Heart right ventricle (tissue), 16 donors: ENCODE data around the gene METTL24. TPM values are rescaled to one million over a fixed set of nuclear protein-coding genes. Genes with fewer than 3 reads are reported as not detected.

Source experiments
- ATAC-seq, 8 donors: fragments of 200-7000 bp; cut with Tn5 transposase; one replicate each; pipeline ENCODE4 v1.9.1; 2020; ENCODE audit warnings: mild to moderate bottlenecking in 8 of 8, moderate library complexity in 8 of 8, moderate number of reproducible peaks in 1 of 8
- DNase-seq, 2 donors: peaks; one replicate each; pipeline ENCODE4 v3.0.0-alpha.2; 2020
- H3K27ac ChIP-seq, 10 donors: fragments of 200-600 bp; sonication (generic) in 2 of 10; one replicate each; pipeline versions ENCODE4 v1.5.0 to v1.8.0; 2020 to 2022; ENCODE audit warnings: mild to moderate bottlenecking in 3 of 10
- H3K27me3 ChIP-seq, 7 donors: fragments of 200-600 bp; one replicate each; pipeline ENCODE4 v1.8.0; 2021 to 2022; ENCODE audit warnings: mild to moderate bottlenecking in 2 of 7
- H3K36me3 ChIP-seq, 9 donors: fragments of 200-600 bp; sonication (generic) in 1 of 9; one replicate each; pipeline versions ENCODE4 v1.5.0 to v1.8.0; 2020 to 2022; ENCODE audit warnings: mild to moderate bottlenecking in 2 of 9
- H3K4me1 ChIP-seq, 9 donors: fragments of 200-600 bp; sonication (generic) in 1 of 9; one replicate each; pipeline versions ENCODE4 v1.5.0 to v1.8.0; 2020 to 2022; ENCODE audit warnings: mild to moderate bottlenecking in 4 of 9
- H3K4me3 ChIP-seq, 10 donors: fragments of 200-600 bp; sonication (generic) in 2 of 10; one replicate each; pipeline versions ENCODE4 v1.5.0 to v1.8.0; 2020 to 2022; ENCODE audit warnings: mild to moderate bottlenecking in 7 of 10, moderate library complexity in 2 of 10
- H3K9me3 ChIP-seq, 11 donors: fragments of 200-600 bp in 10 of 11; sonication (generic) in 2 of 11; one replicate each; pipeline versions ENCODE4 v1.5.0 to v1.8.0; 2013 to 2022; ENCODE audit warnings: mild to moderate bottlenecking in 2 of 11, control low read depth in 1 of 11, moderate library complexity in 1 of 11
- WGBS, 2 donors: extraction: QIAGEN DNeasy Blood & Tissue Kit; methylation state at CpG; one replicate each; pipeline ENCODE4 v1.1.7; 2013; ENCODE audit warnings: inconsistent platforms in 1 of 2; 5-methylcytosine and 5-hydroxymethylcytosine counted together
- intact Hi-C, 10 donors: fragments of 100-400 bp; cut with DNase I; formaldehyde crosslinking; loops; one replicate each; pipeline versions ENCODE4 v1.11.1 to v1.14.2; 2022
- polyA plus RNA-seq, 2 donors: library from polyadenylated mRNA; stranded (reverse); fragments of 200-250 nt; gene quantifications; one replicate each; pipeline ENCODE4 v1.2.3, GENCODE V29; 2013
- total RNA-seq, 10 donors: library from RNA; stranded (reverse); fragmentation: NEBNext Ultra II Directional in 3 of 10; extraction: Animal tissue kit (Norgen Biotek cat#: 25700) in 3 of 10; gene quantifications; one replicate each; pipeline versions ENCODE4 v1.2.1 to v1.2.4, GENCODE V29; 2021 to 2023
- TF ChIP-seq, protein P1 (sequence below), 9 donors: fragments of 200-600 bp; sonication (generic) in 2 of 9; IDR thresholded peaks; one replicate each; pipeline versions ENCODE4 v1.5.0 to v1.8.0; 2021 to 2022; ENCODE audit warnings: antibody characterized with exemption in 9 of 9, mild to moderate bottlenecking in 5 of 9, moderate library complexity in 1 of 9
- donor health status: Arrhythmogenic right ventricular cardiomyopathy.
- donor health status: ischemic (EF 13 %, LVEDD 7.1; RV severe dilation, severe dysfunction).
- donor health status: healthy with polysubstance abuse.
- donor health status: DM: no; HTN: yes; CAD: no.
- donor health status: DM: no; HTN: no; CAD: no.
- donor health status: ischemic (EF 25% LVEDD 6.9; RV normal size, moderate dysfunction).
- donor health status: ischemic (EF 25% LVEDD 5.7; RV mildly dilated, moderate dysfunction).
- donor health status: healthy.
- donor health status: DM: yes; HTN: yes; CAD: no.
- donor health status: Ischemic cardiomyopathy.
- donor health status: ischemic (EF 35%, LVEDD 5.7; RV mildly dilated, moderate dysfunction).
- donor health status: nonischemic (EF 11% LVEDD 7.7; RV severe dilation, severe dysfunction).
- donor health status: DM: yes; HTN: yes; CAD: no.
- donor health status: PGD.
- donor health status: ischemic (EF 29% LVEDD 5.4; RV normal size, mild dysfunction).
- donor health status: nonischemic (EF 23%, LVEDD 6.1; RV moderate dilation, normal function).

Gene METTL24
- total and polyA plus RNA-seq, 12 donors: 0.07 to 2.4 (median 1.3) TPM; not detected in 1

DNA sequence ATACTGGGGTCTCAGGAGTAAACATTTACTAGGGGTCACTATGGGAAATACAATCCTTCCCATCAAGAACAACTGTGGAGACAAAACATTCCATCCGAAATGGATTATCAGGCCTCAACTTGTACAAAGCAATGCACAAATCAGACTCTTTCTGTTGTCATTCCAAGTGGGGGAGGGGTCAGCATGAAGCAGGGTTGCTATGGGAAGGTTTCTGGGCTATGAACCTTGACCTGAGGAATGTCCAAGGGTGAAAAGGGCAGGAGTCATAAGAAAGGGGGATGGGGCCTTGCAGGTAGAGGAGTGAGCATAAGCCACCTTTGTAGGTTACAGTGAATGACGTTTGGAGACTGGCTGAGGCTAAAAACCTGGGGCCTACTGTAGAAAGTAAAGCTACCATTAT is 3.1 kb downstream of the METTL24 start:
- TF ChIP-seq, protein P1, sequence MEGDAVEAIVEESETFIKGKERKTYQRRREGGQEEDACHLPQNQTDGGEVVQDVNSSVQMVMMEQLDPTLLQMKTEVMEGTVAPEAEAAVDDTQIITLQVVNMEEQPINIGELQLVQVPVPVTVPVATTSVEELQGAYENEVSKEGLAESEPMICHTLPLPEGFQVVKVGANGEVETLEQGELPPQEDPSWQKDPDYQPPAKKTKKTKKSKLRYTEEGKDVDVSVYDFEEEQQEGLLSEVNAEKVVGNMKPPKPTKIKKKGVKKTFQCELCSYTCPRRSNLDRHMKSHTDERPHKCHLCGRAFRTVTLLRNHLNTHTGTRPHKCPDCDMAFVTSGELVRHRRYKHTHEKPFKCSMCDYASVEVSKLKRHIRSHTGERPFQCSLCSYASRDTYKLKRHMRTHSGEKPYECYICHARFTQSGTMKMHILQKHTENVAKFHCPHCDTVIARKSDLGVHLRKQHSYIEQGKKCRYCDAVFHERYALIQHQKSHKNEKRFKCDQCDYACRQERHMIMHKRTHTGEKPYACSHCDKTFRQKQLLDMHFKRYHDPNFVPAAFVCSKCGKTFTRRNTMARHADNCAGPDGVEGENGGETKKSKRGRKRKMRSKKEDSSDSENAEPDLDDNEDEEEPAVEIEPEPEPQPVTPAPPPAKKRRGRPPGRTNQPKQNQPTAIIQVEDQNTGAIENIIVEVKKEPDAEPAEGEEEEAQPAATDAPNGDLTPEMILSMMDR (IDR thresholded peaks at IDR 0.05): no peak
- 73 to 85% methylated on average over 2 of the region's 2 CpGs for WGBS, 2 donors
- H3K27ac ChIP-seq: no peak overlapping the region

GRCh38 chr6:110354153-110354552 is 4.0 kb downstream of the METTL24 start:
- 91 to 95% methylated on average over 2 of the region's 2 CpGs for WGBS, 2 donors
- DNase-seq (no peak), ATAC-seq (no peak)
- no peaks in the 10 kb centered on the region for H3K36me3 ChIP-seq
- H3K4me1 ChIP-seq: peaks cover 0 to 41% (median 13%) of the 10 kb centered on the region in 9 donors
- TF ChIP-seq, protein P1 (IDR thresholded peaks at IDR 0.05): no peak
- peaks cover 0 to 33% (median 15%) of the 10 kb centered on the region in 7 donors for H3K27me3 ChIP-seq
- no peak overlapping the region for H3K4me3 ChIP-seq
- no peaks in the 10 kb centered on the region for H3K9me3 ChIP-seq
- intact Hi-C loops: no loop called here
- no peak overlapping the region for H3K27ac ChIP-seq

More for the DNA sequence above, 3.1 kb downstream of the METTL24 start:
- ATAC-seq (no peak), DNase-seq (no peak)
- no peak overlapping the region for H3K4me3 ChIP-seq
- intact Hi-C loops: no loop called here
- H3K4me1 ChIP-seq: peaks cover 0 to 41% (median 13%) of the 10 kb centered on the region in 9 donors
- H3K36me3 ChIP-seq: no peaks in the 10 kb centered on the region
- H3K27me3 ChIP-seq: peaks cover 0 to 42% (median 16%) of the 10 kb centered on the region in 7 donors
- H3K9me3 ChIP-seq: no peaks in the 10 kb centered on the region

- ATAC-seq (no peak), DNase-seq (no peak)
- no peaks in the 10 kb centered on the region for H3K9me3 ChIP-seq
- H3K4me3 ChIP-seq: no peak overlapping the region
- WGBS, 2 donors: 67 to 72% methylated on average over 4 of the region's 4 CpGs
- TF ChIP-seq, protein P1 (IDR thresholded peaks at IDR 0.05): no peak
- peaks cover 0 to 39% (median 11%) of the 10 kb centered on the region in 9 donors for H3K4me1 ChIP-seq
- no peaks in the 10 kb centered on the region for H3K36me3 ChIP-seq
- H3K27me3 ChIP-seq: peaks cover 0 to 27% (median 12%) of the 10 kb centered on the region in 7 donors
- peak overlapping the region in 2 of 10 donors; percentile 4 to 29 for H3K27ac ChIP-seq
- intact Hi-C loops: no loop called here
These were observed 4.6 kb downstream of the METTL24 start for GRCh38 chr6:110353457-110354001.

GRCh38 chr6:110352563-110353262 is 5.4 kb downstream of the METTL24 start:
- no peak for ATAC-seq
- H3K4me1 ChIP-seq: peaks cover 0 to 36% (median 7%) of the 10 kb centered on the region in 9 donors

More at GRCh38 chr6:110352563-110353262, 5.4 kb downstream of the METTL24 start:
- H3K9me3 ChIP-seq: no peaks in the 10 kb centered on the region
- WGBS, 2 donors: 44 to 46% methylated on average over 7 of the region's 7 CpGs
- peaks cover 0 to 20% (median 7%) of the 10 kb centered on the region in 7 donors for H3K27me3 ChIP-seq
- H3K4me3 ChIP-seq: no peak overlapping the region
- no peaks in the 10 kb centered on the region for H3K36me3 ChIP-seq
- peak overlapping the region in 3 of 10 donors; percentile 4 to 30 (median 29) for H3K27ac ChIP-seq
- TF ChIP-seq, protein P1 (IDR thresholded peaks at IDR 0.05): no peak
- no peak for DNase-seq
- intact Hi-C loops: no loop called here
